ENCODE results near the gene ZMAT2. TPM values are rescaled to one million over a fixed set of nuclear protein-coding genes. Genes with fewer than 3 reads are reported as not detected.
A peak's percentile ranks its signal among the peaks of the same experiment; 100 is the strongest.

The ZMAT2 gene
- total and polyA plus RNA-seq, 11 donors = 25.0 to 72.9 (median 35.6) TPM

GRCh38 chr5:140678993-140679392 lies 21.3 kb upstream of the ZMAT2 start:
- Histone ChIP-seq H3K4me1 (no peaks in the 10 kb centered on the region), H3K4me3 (no peak overlapping the region), H3K27me3 (no peaks in the 10 kb centered on the region), H3K27ac (no peak overlapping the region), H3K36me3 (peaks cover 0 to 99% (median 95%) of the 10 kb centered on the region in 9 donors), H3K9me3 (no peaks in the 10 kb centered on the region)
- intact Hi-C loops (cut with DNase I) = no loop called here
- no peak for DNase-seq
- TF ChIP-seq POLR2A (IDR thresholded peaks at IDR 0.05) (no peak), CTCF (IDR thresholded peaks at IDR 0.05) (no peak)
- no peak for ATAC-seq
- WGBS, 4 donors = 95 to 96% (median 96%) methylated on average over 7 of the region's 7 CpGs

GRCh38 chr5:140690376-140690932 lies 9.8 kb upstream of the ZMAT2 start:
- no peaks in the 10 kb centered on the region for H3K9me3 ChIP-seq
- H3K27ac ChIP-seq = peak overlapping the region in 11 of 12 donors; percentile 73 to 95 (median 88)
- peaks cover 0 to 64% (median 52%) of the 10 kb centered on the region in 9 donors for H3K36me3 ChIP-seq
- intact Hi-C loops (cut with DNase I) = loop anchor here in 4 of 10 donors (2.0 to 10.0 kb wide), 3 partner anchors 26 to 46 kb away; partner anchors contain the start of genes IK (in 3 of the 4), NDUFA2 (in 3 of the 4) and WDR55 (in 1 of the 4)
- DNase-seq = no peak
- TF ChIP-seq POLR2A (IDR thresholded peaks at IDR 0.05) (no peak), CTCF (IDR thresholded peaks at IDR 0.05) (no peak)
- peaks cover 10 to 39% (median 27%) of the 10 kb centered on the region in 12 donors for H3K4me1 ChIP-seq
- WGBS, 4 donors = 57 to 64% (median 60%) methylated on average over 8 of the region's 8 CpGs
- H3K4me3 ChIP-seq = peak overlapping the region; percentile 72 to 98 (median 81)
- H3K27me3 ChIP-seq = no peaks in the 10 kb centered on the region
- no peak for ATAC-seq

- 0 to 1% (median 1%) methylated on average over 46 to 61 of the region's 61 CpGs for WGBS, 4 donors
- ATAC-seq = peak; percentile 96 to 98 (median 98)
- peak; percentile 89 to 94 (median 92) for DNase-seq
- no peaks in the 10 kb centered on the region for H3K27me3 ChIP-seq
- H3K36me3 ChIP-seq = peaks cover 0 to 64% (median 54%) of the 10 kb centered on the region in 9 donors
- peak within 1 kb of the TSS; percentile 72 to 98 (median 81) for H3K4me3 ChIP-seq
- H3K27ac ChIP-seq = peak within 1 kb of the TSS; percentile 37 to 95 (median 88)
- H3K4me1 ChIP-seq = peaks cover 10 to 39% (median 27%) of the 10 kb centered on the region in 12 donors
- intact Hi-C loops (cut with DNase I) = loop anchor here in 4 of 10 donors (2.0 to 10.0 kb wide), 3 partner anchors 26 to 46 kb away; partner anchors contain the start of genes IK (in 3 of the 4), NDUFA2 (in 3 of the 4) and WDR55 (in 1 of the 4)
- peak in 3 of 12 donors; percentile 15 to 21 (median 20) for TF ChIP-seq CTCF (IDR thresholded peaks at IDR 0.05)
- peak in 1 of 2 donors; percentile 55 for TF ChIP-seq POLR2A (IDR thresholded peaks at IDR 0.05)
- no peaks in the 10 kb centered on the region for H3K9me3 ChIP-seq
Observed at GRCh38 chr5:140690941-140691924, 9.0 kb upstream of the ZMAT2 start, which contains the start of the genes HARS1 and HARS2. TSS of gene HARS1 (minus strand) at chr5:140691370. CDS start at chr5:140691304, 66 bp downstream. TSS of gene HARS2 (plus strand) at chr5:140691455. CDS start at chr5:140691649, 194 bp downstream.

Data from heart left ventricle (tissue), 16 donors.